IPS-11a (cell line): Measurements from ENCODE around the gene CPA1.

Experiments used
- H3K4me3 ChIP-seq: one replicate; pipeline ENCODE4 v1.5.1; 2013; ENCODE audit warnings: low read depth, low read length, control low read depth

Gene CPA1

GRCh38 chr7:130379921-130380860, at the start of gene CPA1:
Gene CPA1, plus strand, starts transcription at chr7:130380494. Its CDS starts 27 bp downstream, at chr7:130380521.
- H3K4me3 ChIP-seq = no peak within 1 kb of the TSS

- H3K4me3 ChIP-seq = no peak overlapping the region
Observed at GRCh38 chr7:130332259-130333053, 47.8 kb upstream of the CPA1 start.

- no peak overlapping the region for H3K4me3 ChIP-seq
Observed at GRCh38 chr7:130333832-130334231, 46.5 kb upstream of the CPA1 start.

- no peak overlapping the region for H3K4me3 ChIP-seq
Observed at GRCh38 chr7:130334274-130334673, 46.0 kb upstream of the CPA1 start.

GRCh38 chr7:130337410-130337971, 42.8 kb upstream of the CPA1 start:
- no peak overlapping the region for H3K4me3 ChIP-seq

GRCh38 chr7:130338233-130338632, 42.1 kb upstream of the CPA1 start:
- no peak overlapping the region for H3K4me3 ChIP-seq

GRCh38 chr7:130341882-130342281, 38.4 kb upstream of the CPA1 start:
- H3K4me3 ChIP-seq = no peak overlapping the region

GRCh38 chr7:130342701-130343380, 37.5 kb upstream of the CPA1 start:
- no peak overlapping the region for H3K4me3 ChIP-seq

GRCh38 chr7:130344271-130344866, 35.9 kb upstream of the CPA1 start, which contains the start of gene CPA5:
Gene CPA5, plus strand, starts transcription at chr7:130344816. Its CDS starts 1,670 bp downstream, at chr7:130346486.
- no peak within 1 kb of the TSS for H3K4me3 ChIP-seq

- no peak overlapping the region for H3K4me3 ChIP-seq
Observed at GRCh38 chr7:130345136-130345535, 35.2 kb upstream of the CPA1 start.

GRCh38 chr7:130345725-130346124, 34.6 kb upstream of the CPA1 start:
- H3K4me3 ChIP-seq = no peak overlapping the region

GRCh38 chr7:130346177-130346905, 34.0 kb upstream of the CPA1 start:
- H3K4me3 ChIP-seq = no peak overlapping the region

- no peak overlapping the region for H3K4me3 ChIP-seq
Observed at GRCh38 chr7:130346941-130347340, 33.4 kb upstream of the CPA1 start.

GRCh38 chr7:130349911-130350782, 30.1 kb upstream of the CPA1 start:
- no peak overlapping the region for H3K4me3 ChIP-seq

- no peak overlapping the region for H3K4me3 ChIP-seq
Observed at GRCh38 chr7:130350945-130351790, 29.1 kb upstream of the CPA1 start.

- H3K4me3 ChIP-seq = no peak overlapping the region
Observed at GRCh38 chr7:130351791-130352090, 28.6 kb upstream of the CPA1 start.

GRCh38 chr7:130352194-130353074, 27.9 kb upstream of the CPA1 start:
- no peak overlapping the region for H3K4me3 ChIP-seq
